ENCODE data around the gene C6orf118. TPM values are rescaled to one million over a fixed set of nuclear protein-coding genes. Genes with fewer than 3 reads are reported as not detected.
A peak's percentile ranks its signal among the peaks of the same experiment; 100 is the strongest.

C6orf118 gene
- total RNA-seq (not detected), polyA plus RNA-seq (not detected)
- long read RNA-seq, donor 1: 0 reads
- long read RNA-seq, donor 2: 0 reads
- long read RNA-seq, donor 3: 0 reads
- long read RNA-seq, donor 4: 0 reads
- long read RNA-seq, donor 5: 0 reads
- long read RNA-seq, donor 6: 0 reads
- long read RNA-seq, donor 7: 0 reads
- long read RNA-seq, donor 8: 0 reads
- long read RNA-seq, donor 9: 0 reads
- long read RNA-seq, donor 10: 0 reads

DNA sequence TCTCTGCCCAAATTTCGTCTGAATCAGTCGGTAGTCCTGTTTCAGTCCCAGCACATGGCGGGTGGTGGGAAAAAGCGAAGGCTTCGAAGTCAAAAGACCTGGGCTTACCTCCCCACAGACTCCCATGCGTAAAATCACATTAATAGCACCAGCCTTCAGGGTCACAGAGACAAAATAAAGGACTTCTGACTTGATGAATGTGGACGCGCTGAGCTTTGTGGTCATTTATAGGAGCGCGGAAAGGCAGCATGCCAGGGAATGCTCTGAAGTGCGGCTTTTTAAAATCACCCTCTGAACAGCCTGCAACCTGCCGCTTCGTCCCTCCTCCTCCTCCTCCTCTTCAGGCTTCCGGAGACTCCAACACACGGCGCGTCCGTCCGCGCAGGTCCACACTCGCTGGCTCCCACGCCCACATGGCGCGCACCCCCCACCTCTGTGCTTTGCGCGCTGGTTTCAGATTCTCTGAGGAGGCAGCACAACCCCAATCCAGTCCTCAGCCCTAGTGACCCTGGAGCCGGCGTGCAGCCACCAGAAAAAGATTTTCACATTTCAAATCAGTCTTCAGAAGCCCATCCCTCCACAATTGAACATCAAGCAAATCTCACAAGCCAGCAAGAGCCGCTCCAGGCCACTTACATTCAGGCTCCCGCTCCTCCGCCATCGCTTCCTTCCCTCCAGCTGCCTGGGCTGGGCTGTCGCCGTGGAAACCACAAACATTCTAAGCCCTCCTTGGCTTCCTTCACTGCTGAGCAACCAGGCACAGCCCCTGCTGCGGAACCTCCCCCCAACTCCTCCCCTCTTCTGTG is at the start of gene C6orf118:
C6orf118 (minus strand) TSS at position 680 of the 806 bp plus-strand sequence; CDS start at position 661, 19 bp downstream.
- peak in 6 of 7 donors; percentile 16 to 55 (median 22) for DNase-seq
- TF ChIP-seq, protein P1, sequence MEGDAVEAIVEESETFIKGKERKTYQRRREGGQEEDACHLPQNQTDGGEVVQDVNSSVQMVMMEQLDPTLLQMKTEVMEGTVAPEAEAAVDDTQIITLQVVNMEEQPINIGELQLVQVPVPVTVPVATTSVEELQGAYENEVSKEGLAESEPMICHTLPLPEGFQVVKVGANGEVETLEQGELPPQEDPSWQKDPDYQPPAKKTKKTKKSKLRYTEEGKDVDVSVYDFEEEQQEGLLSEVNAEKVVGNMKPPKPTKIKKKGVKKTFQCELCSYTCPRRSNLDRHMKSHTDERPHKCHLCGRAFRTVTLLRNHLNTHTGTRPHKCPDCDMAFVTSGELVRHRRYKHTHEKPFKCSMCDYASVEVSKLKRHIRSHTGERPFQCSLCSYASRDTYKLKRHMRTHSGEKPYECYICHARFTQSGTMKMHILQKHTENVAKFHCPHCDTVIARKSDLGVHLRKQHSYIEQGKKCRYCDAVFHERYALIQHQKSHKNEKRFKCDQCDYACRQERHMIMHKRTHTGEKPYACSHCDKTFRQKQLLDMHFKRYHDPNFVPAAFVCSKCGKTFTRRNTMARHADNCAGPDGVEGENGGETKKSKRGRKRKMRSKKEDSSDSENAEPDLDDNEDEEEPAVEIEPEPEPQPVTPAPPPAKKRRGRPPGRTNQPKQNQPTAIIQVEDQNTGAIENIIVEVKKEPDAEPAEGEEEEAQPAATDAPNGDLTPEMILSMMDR (IDR thresholded peaks at IDR 0.05): no peak
- no peak for TF ChIP-seq POLR2A (IDR thresholded peaks at IDR 0.05)
- 5 to 9% (median 7%) methylated on average over 29 to 35 of the region's 35 CpGs for WGBS, 4 donors
- Histone ChIP-seq H3K27me3 (no peaks in the 10 kb centered on the region), H3K36me3 (replicated peaks in 1 of 2) (no peaks in the 10 kb centered on the region), H3K9me3 (replicated peaks in 1 of 3) (no peaks in the 10 kb centered on the region), H3K27ac (no peak within 1 kb of the TSS), H3K4me3 (peak within 1 kb of the TSS in 2 of 4 donors; percentile 5 to 43), H3K4me1 (replicated peaks in 1 of 2) (peaks cover 0 to 5% of the 10 kb centered on the region in 2 donors)
- intact Hi-C loops (cut with DNase I): no loop called here

DNA sequence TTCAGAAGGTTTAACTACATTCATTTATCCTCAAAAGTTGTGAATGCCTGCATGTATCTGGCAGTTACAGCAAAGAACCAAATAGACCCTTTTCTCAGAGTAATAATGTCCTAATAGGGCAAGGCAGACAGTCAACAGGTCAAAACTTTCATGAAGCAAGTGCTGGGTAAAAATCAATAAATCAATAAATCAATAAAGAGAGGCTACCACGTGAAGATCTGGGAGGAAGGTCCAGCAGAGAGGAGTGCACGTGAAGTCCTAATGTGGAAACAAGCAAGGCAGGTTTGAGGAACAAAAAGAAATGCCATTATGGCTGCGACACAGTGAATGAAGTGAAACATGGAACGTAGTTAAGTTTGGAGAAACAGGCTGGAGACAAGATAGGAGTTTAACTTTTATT is 36.3 kb upstream of the C6orf118 start:
- DNase-seq: no peak
- Histone ChIP-seq H3K27ac (no peak overlapping the region), H3K9me3 (replicated peaks in 1 of 3) (no peaks in the 10 kb centered on the region), H3K4me3 (no peak overlapping the region), H3K36me3 (replicated peaks in 1 of 2) (no peaks in the 10 kb centered on the region), H3K27me3 (no peaks in the 10 kb centered on the region), H3K4me1 (replicated peaks in 1 of 2) (no peaks in the 10 kb centered on the region)
- 78 to 83% (median 80%) methylated on average over 4 of the region's 4 CpGs for WGBS, 4 donors
- intact Hi-C loops (cut with DNase I): no loop called here
- TF ChIP-seq POLR2A (IDR thresholded peaks at IDR 0.05): no peak
- TF ChIP-seq, protein P1 (IDR thresholded peaks at IDR 0.05): no peak

DNA sequence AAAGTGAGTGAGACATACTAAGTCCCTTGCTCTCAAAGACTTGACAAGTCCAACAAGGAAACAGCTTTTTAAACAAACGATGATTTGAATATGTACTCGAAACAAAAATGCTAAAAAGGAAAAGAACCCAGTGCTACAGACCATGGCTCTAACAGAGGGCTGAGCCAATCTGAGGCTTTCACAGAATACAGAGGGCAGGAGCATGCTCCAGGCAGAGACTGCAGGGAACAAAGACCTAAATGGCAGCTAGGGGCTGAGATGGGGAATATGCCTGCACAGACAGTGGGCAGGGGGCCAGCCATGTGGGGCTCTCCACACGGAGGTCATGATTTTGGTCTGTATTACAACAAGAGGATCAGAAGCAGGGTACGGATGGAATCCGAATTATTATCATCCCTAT is 31.1 kb upstream of the C6orf118 start:
- Histone ChIP-seq H3K27ac (no peak overlapping the region), H3K27me3 (no peaks in the 10 kb centered on the region), H3K9me3 (replicated peaks in 1 of 3) (no peaks in the 10 kb centered on the region), H3K4me1 (replicated peaks in 1 of 2) (no peaks in the 10 kb centered on the region), H3K4me3 (no peak overlapping the region), H3K36me3 (replicated peaks in 1 of 2) (no peaks in the 10 kb centered on the region)
- intact Hi-C loops (cut with DNase I): no loop called here
- DNase-seq: no peak
- WGBS, 4 donors: 80 to 89% (median 88%) methylated on average over 5 of the region's 5 CpGs
- TF ChIP-seq, protein P1 (IDR thresholded peaks at IDR 0.05): no peak
- no peak for TF ChIP-seq POLR2A (IDR thresholded peaks at IDR 0.05)

DNA sequence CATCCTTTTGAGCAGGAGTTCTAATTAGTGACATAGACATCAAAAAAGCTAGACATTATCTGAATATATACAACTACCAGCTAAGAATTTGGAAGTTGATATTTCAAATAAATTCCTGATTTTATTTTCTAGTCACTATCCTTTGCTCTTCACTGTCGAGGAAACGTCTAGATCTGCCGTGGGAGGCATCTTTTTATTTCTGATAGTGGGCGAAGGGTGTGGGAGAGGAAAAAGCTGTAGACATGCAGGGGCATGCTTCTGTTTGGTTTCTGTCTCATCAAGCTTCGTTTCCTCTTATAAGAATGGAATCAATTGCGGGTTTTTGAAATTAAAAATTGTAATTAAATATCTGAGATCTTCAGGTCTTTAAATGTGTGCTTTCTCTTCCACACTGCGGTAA is 16.2 kb upstream of the C6orf118 start:
- Histone ChIP-seq H3K9me3 (replicated peaks in 1 of 3) (no peaks in the 10 kb centered on the region), H3K4me3 (no peak overlapping the region), H3K36me3 (replicated peaks in 1 of 2) (no peaks in the 10 kb centered on the region), H3K27me3 (no peaks in the 10 kb centered on the region), H3K4me1 (replicated peaks in 1 of 2) (no peaks in the 10 kb centered on the region), H3K27ac (no peak overlapping the region)
- intact Hi-C loops (cut with DNase I): no loop called here
- no peak for TF ChIP-seq POLR2A (IDR thresholded peaks at IDR 0.05)
- TF ChIP-seq, protein P1 (IDR thresholded peaks at IDR 0.05): no peak
- DNase-seq: no peak
- 86 to 88% (median 87%) methylated on average over 7 of the region's 7 CpGs for WGBS, 4 donors
